GM12801 (cell line): ENCODE data around the gene LINC00305.

Experiments used
- CTCF ChIP-seq: IDR thresholded peaks from one replicate; pipeline ENCODE4 v1.5.1; 2011; ENCODE audit warnings: control low read depth; ENCODE audit not compliant: insufficient read length; ENCODE audit errors: extremely low read depth

LINC00305 gene

GRCh38 chr18:64118406-64118805 is 30.5 kb downstream of the LINC00305 start:
- TF ChIP-seq CTCF = no peak

- TF ChIP-seq CTCF = no peak
Observed at GRCh38 chr18:64116571-64117175, 32.2 kb downstream of the LINC00305 start.

- no peak for TF ChIP-seq CTCF
Observed at GRCh38 chr18:64115881-64116280, 33.0 kb downstream of the LINC00305 start.

- TF ChIP-seq CTCF = no peak
Observed at GRCh38 chr18:64111950-64112349, 36.9 kb downstream of the LINC00305 start.

- no peak for TF ChIP-seq CTCF
Observed at GRCh38 chr18:64110692-64111480, 38.0 kb downstream of the LINC00305 start.

- TF ChIP-seq CTCF = no peak
Observed at GRCh38 chr18:64103986-64104385, 44.9 kb downstream of the LINC00305 start.

- no peak for TF ChIP-seq CTCF
Observed at GRCh38 chr18:64100116-64100922, 48.6 kb downstream of the LINC00305 start.
